ENCODE measurements around the gene PRKG1. TPM values are rescaled to one million over a fixed set of nuclear protein-coding genes. Genes with fewer than 3 reads are reported as not detected.

The PRKG1 gene
- total and polyA plus RNA-seq, 2 donors (not counting 1 experiment from before 2014, with no cell fraction given) = 45.8 to 71.8 TPM

DNA sequence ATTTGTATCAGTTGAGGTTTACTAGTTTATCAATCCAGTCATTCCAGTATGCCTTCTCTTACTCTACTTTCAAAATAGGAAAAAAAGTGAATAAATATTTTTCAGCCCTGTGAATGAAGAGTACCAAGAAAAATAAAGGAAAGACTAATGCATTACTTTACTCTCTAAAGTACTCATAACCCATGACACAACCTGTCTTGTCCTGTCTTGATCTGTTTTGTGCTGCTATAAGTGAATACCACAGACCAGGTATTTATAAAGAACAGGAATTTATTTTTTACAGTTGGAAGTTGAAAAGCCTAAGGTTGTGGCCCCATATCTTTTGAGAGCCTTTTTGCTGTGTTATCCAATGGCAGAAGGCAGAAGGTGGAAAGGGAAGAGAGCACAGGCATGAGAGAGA, 1045.2 kb downstream of the PRKG1 start:
- H3K79me2 ChIP-seq (ENCODE audit: control insufficient read depth, insufficient read depth, low read length) = no peaks in the 10 kb centered on the region
- H3K36me3 ChIP-seq (ENCODE audit: control insufficient read depth, insufficient read depth, low read length) = no peaks in the 10 kb centered on the region
- no peaks in the 10 kb centered on the region for H4K20me1 ChIP-seq (ENCODE audit: control insufficient read depth, extremely low read depth, insufficient read depth, low read length)

GRCh38 chr10:52121688-52122087, 1047.4 kb downstream of the PRKG1 start:
- TF ChIP-seq EZH2 (IDR thresholded peaks at IDR 0.05; ENCODE audit: low read length, missing control alignments) = no peak
- TF ChIP-seq, protein P1, sequence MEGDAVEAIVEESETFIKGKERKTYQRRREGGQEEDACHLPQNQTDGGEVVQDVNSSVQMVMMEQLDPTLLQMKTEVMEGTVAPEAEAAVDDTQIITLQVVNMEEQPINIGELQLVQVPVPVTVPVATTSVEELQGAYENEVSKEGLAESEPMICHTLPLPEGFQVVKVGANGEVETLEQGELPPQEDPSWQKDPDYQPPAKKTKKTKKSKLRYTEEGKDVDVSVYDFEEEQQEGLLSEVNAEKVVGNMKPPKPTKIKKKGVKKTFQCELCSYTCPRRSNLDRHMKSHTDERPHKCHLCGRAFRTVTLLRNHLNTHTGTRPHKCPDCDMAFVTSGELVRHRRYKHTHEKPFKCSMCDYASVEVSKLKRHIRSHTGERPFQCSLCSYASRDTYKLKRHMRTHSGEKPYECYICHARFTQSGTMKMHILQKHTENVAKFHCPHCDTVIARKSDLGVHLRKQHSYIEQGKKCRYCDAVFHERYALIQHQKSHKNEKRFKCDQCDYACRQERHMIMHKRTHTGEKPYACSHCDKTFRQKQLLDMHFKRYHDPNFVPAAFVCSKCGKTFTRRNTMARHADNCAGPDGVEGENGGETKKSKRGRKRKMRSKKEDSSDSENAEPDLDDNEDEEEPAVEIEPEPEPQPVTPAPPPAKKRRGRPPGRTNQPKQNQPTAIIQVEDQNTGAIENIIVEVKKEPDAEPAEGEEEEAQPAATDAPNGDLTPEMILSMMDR (conservative IDR thresholded peaks at IDR 0.05 in 1 of 2, IDR thresholded peaks at IDR 0.05 in 1 of 2; ENCODE audit: low read depth in 1 of 2, low read length in 2 of 2) = no peak
- H3K79me2 ChIP-seq (ENCODE audit: control insufficient read depth, insufficient read depth, low read length) = no peaks in the 10 kb centered on the region
- no peaks in the 10 kb centered on the region for H3K4me1 ChIP-seq (ENCODE audit: control insufficient read depth, extremely low read depth, insufficient read depth, low read length)
- no peaks in the 10 kb centered on the region for H3K36me3 ChIP-seq (ENCODE audit: control insufficient read depth, insufficient read depth, low read length)
- no peak overlapping the region for H2AFZ ChIP-seq (ENCODE audit: low read length)
- no peak overlapping the region for H3K4me3 ChIP-seq (replicated peaks in 1 of 4; ENCODE audit: control extremely low read depth in 1 of 4, insufficient read depth in 1 of 4, low read depth in 3 of 4, low read length in 4 of 4)
- H3K9ac ChIP-seq (ENCODE audit: insufficient read depth, low read length) = no peak overlapping the region
- no peak for DNase-seq (ENCODE audit: low read depth in 2 of 2)
- no peaks in the 10 kb centered on the region for H3K9me3 ChIP-seq (ENCODE audit: control insufficient read depth, insufficient read depth, low read depth, low read length)
- H3K27ac ChIP-seq (ENCODE audit: insufficient read depth, low read length) = no peak overlapping the region
- H4K20me1 ChIP-seq (ENCODE audit: control insufficient read depth, extremely low read depth, insufficient read depth, low read length) = no peaks in the 10 kb centered on the region
- H3K27me3 ChIP-seq (ENCODE audit: control insufficient read depth, insufficient read depth, low read length) = no peaks in the 10 kb centered on the region
- no peak overlapping the region for H3K4me2 ChIP-seq (ENCODE audit: extremely low read depth, insufficient read depth, low read length)

More for the DNA sequence above, 1045.2 kb downstream of the PRKG1 start:
- no peak overlapping the region for H3K9ac ChIP-seq (ENCODE audit: insufficient read depth, low read length)
- no peaks in the 10 kb centered on the region for H3K9me3 ChIP-seq (ENCODE audit: control insufficient read depth, insufficient read depth, low read depth, low read length)
- no peaks in the 10 kb centered on the region for H3K4me1 ChIP-seq (ENCODE audit: control insufficient read depth, extremely low read depth, insufficient read depth, low read length)
- H2AFZ ChIP-seq (ENCODE audit: low read length) = no peak overlapping the region
- no peak for DNase-seq (ENCODE audit: low read depth in 2 of 2)
- H3K4me2 ChIP-seq (ENCODE audit: extremely low read depth, insufficient read depth, low read length) = no peak overlapping the region
- no peaks in the 10 kb centered on the region for H3K27me3 ChIP-seq (ENCODE audit: control insufficient read depth, insufficient read depth, low read length)
- TF ChIP-seq, protein P1 (conservative IDR thresholded peaks at IDR 0.05 in 1 of 2, IDR thresholded peaks at IDR 0.05 in 1 of 2; ENCODE audit: low read depth in 1 of 2, low read length in 2 of 2) = no peak
- no peak for TF ChIP-seq EZH2 (IDR thresholded peaks at IDR 0.05; ENCODE audit: low read length, missing control alignments)
- no peak overlapping the region for H3K4me3 ChIP-seq (replicated peaks in 1 of 4; ENCODE audit: control extremely low read depth in 1 of 4, insufficient read depth in 1 of 4, low read depth in 3 of 4, low read length in 4 of 4)
- no peak overlapping the region for H3K27ac ChIP-seq (ENCODE audit: insufficient read depth, low read length)

- DNase-seq (ENCODE audit: low read depth in 2 of 2) = peak in 1 of 2 donors; percentile 3
- no peak for TF ChIP-seq EZH2 (IDR thresholded peaks at IDR 0.05; ENCODE audit: low read length, missing control alignments)
- TF ChIP-seq, protein P1 (conservative IDR thresholded peaks at IDR 0.05 in 1 of 2, IDR thresholded peaks at IDR 0.05 in 1 of 2; ENCODE audit: low read depth in 1 of 2, low read length in 2 of 2) = no peak
- Histone ChIP-seq H3K79me2 (ENCODE audit: control insufficient read depth, insufficient read depth, low read length) (no peaks in the 10 kb centered on the region), H3K4me1 (ENCODE audit: control insufficient read depth, extremely low read depth, insufficient read depth, low read length) (no peaks in the 10 kb centered on the region), H3K4me3 (replicated peaks in 1 of 4; ENCODE audit: control extremely low read depth in 1 of 4, insufficient read depth in 1 of 4, low read depth in 3 of 4, low read length in 4 of 4) (no peak overlapping the region), H3K9me3 (ENCODE audit: control insufficient read depth, insufficient read depth, low read depth, low read length) (no peaks in the 10 kb centered on the region), H2AFZ (ENCODE audit: low read length) (no peak overlapping the region), H3K27ac (ENCODE audit: insufficient read depth, low read length) (no peak overlapping the region), H3K9ac (ENCODE audit: insufficient read depth, low read length) (no peak overlapping the region), H4K20me1 (ENCODE audit: control insufficient read depth, extremely low read depth, insufficient read depth, low read length) (no peaks in the 10 kb centered on the region), H3K4me2 (ENCODE audit: extremely low read depth, insufficient read depth, low read length) (no peak overlapping the region), H3K36me3 (ENCODE audit: control insufficient read depth, insufficient read depth, low read length) (no peaks in the 10 kb centered on the region), H3K27me3 (ENCODE audit: control insufficient read depth, insufficient read depth, low read length) (no peaks in the 10 kb centered on the region)
Measured at GRCh38 chr10:52128056-52128683, 1053.9 kb downstream of the PRKG1 start.
